Loucy (cell line): ENCODE measurements around the gene MOB3B.

Experiments
- H2AFZ ChIP-seq: fragments of 200-600 bp; sonication (generic); 2 replicates; pipeline ENCODE4 v1.6.0; 2016; ENCODE audit warnings: antibody characterized with exemption, mild to moderate bottlenecking, low read length, moderate library complexity
- H3F3A ChIP-seq: fragments of 200-600 bp; 2 replicates; pipeline ENCODE4 v1.6.0; 2016; ENCODE audit warnings: antibody characterized with exemption, low read depth, mild to moderate bottlenecking
- H3K27me3 ChIP-seq: fragments of 200-600 bp; sonication (generic); 2 replicates; pipeline ENCODE4 v1.6.1; 2014; ENCODE audit warnings: low read length, mild to moderate bottlenecking; ENCODE audit not compliant: insufficient read depth, poor library complexity, severe bottlenecking
- H3K36me3 ChIP-seq: fragments of 200-600 bp; sonication (generic); 2 replicates; pipeline ENCODE4 v1.6.1; 2016; ENCODE audit warnings: low read length; ENCODE audit not compliant: insufficient read depth
- H3K4me1 ChIP-seq: fragments of 200-600 bp; sonication (generic); 2 replicates; pipeline ENCODE4 v1.5.1; 2014; ENCODE audit warnings: low read length, mild to moderate bottlenecking; ENCODE audit not compliant: insufficient read depth, poor library complexity, severe bottlenecking
- H3K4me2 ChIP-seq: fragments of 200-600 bp; sonication (generic); 2 replicates; pipeline ENCODE4 v1.6.0; 2014; ENCODE audit warnings: antibody characterized with exemption, low read length, low read depth, mild to moderate bottlenecking; ENCODE audit not compliant: poor library complexity, severe bottlenecking
- H3K4me3 ChIP-seq: fragments of 200-600 bp; sonication (generic); 2 replicates; pipeline ENCODE4 v1.5.1; 2014; ENCODE audit warnings: low read length, mild to moderate bottlenecking, mixed read lengths; ENCODE audit not compliant: poor library complexity, severe bottlenecking
- H3K79me2 ChIP-seq: fragments of 200-600 bp; sonication (generic); 2 replicates; pipeline ENCODE4 v1.6.1; 2014; ENCODE audit warnings: low read length; ENCODE audit not compliant: insufficient read depth
- H3K9ac ChIP-seq: fragments of 200-600 bp; sonication (generic); 2 replicates; pipeline ENCODE4 v1.6.0; 2014; ENCODE audit warnings: mild to moderate bottlenecking, low read depth, low read length, moderate library complexity; ENCODE audit not compliant: poor library complexity, severe bottlenecking
- H3K9me2 ChIP-seq: fragments of 200-600 bp; sonication (generic); replicated peaks from 2 replicates; pipeline ENCODE4 v1.6.1; 2016; ENCODE audit warnings: low read depth, low read length, mixed read lengths
- H3K9me3 ChIP-seq: fragments of 200-600 bp; sonication (generic); 2 replicates; pipeline ENCODE4 v1.6.1; 2014; ENCODE audit warnings: mild to moderate bottlenecking, antibody characterized with exemption, low read length, low read depth; ENCODE audit not compliant: insufficient read depth
- H4K20me1 ChIP-seq: fragments of 200-600 bp; sonication (generic); 2 replicates; pipeline ENCODE4 v1.6.0; 2014; ENCODE audit warnings: antibody characterized with exemption, low read length, mild to moderate bottlenecking; ENCODE audit not compliant: insufficient read depth, poor library complexity, severe bottlenecking
- EZH2phosphoT487 ChIP-seq: fragments of 200-600 bp; IDR thresholded peaks from 2 replicates; pipeline ENCODE4 v1.6.1; 2018; ENCODE audit warnings: antibody characterized with exemption, mild to moderate bottlenecking, moderate library complexity, borderline replicate concordance
- TF ChIP-seq, protein P1 (sequence below): fragments of 200-600 bp; sonication (generic); conservative IDR thresholded peaks from 2 replicates; pipeline ENCODE4 v1.5.1; 2014; ENCODE audit warnings: mild to moderate bottlenecking, antibody characterized with exemption, low read length

Gene MOB3B

DNA sequence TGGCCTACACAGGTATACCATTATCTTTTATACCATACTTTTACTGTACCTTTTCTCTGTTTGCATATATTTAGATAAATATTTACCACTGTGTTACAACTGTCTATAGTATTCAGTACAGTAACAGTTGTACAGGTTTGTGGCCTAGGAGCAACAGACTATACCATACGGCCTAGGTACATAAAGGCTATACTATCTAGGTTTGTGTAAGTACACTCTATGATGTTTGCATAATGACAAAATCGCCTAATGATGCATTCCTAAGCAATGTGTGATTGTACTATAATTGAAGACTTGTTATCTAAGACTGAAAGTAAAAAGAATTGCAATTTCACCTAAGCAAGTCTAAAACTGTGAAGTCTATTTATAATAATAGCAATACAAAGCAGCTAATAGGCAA is 39.8 kb upstream of the MOB3B start:
- H3K4me1 ChIP-seq: peaks cover 18% of the 10 kb centered on the region
- H2AFZ ChIP-seq: no peak overlapping the region
- H3K79me2 ChIP-seq: peaks cover 4% of the 10 kb centered on the region
- no peaks in the 10 kb centered on the region for H3K9me3 ChIP-seq
- no peaks in the 10 kb centered on the region for H3F3A ChIP-seq
- TF ChIP-seq, protein P1, sequence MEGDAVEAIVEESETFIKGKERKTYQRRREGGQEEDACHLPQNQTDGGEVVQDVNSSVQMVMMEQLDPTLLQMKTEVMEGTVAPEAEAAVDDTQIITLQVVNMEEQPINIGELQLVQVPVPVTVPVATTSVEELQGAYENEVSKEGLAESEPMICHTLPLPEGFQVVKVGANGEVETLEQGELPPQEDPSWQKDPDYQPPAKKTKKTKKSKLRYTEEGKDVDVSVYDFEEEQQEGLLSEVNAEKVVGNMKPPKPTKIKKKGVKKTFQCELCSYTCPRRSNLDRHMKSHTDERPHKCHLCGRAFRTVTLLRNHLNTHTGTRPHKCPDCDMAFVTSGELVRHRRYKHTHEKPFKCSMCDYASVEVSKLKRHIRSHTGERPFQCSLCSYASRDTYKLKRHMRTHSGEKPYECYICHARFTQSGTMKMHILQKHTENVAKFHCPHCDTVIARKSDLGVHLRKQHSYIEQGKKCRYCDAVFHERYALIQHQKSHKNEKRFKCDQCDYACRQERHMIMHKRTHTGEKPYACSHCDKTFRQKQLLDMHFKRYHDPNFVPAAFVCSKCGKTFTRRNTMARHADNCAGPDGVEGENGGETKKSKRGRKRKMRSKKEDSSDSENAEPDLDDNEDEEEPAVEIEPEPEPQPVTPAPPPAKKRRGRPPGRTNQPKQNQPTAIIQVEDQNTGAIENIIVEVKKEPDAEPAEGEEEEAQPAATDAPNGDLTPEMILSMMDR: no peak
- no peak for TF ChIP-seq EZH2phosphoT487
- no peaks in the 10 kb centered on the region for H3K36me3 ChIP-seq
- no peak overlapping the region for H3K9ac ChIP-seq
- H3K4me3 ChIP-seq: no peak overlapping the region
- H3K4me2 ChIP-seq: no peak overlapping the region
- no peaks in the 10 kb centered on the region for H3K27me3 ChIP-seq
- no peaks in the 10 kb centered on the region for H4K20me1 ChIP-seq
- H3K9me2 ChIP-seq: no peaks in the 10 kb centered on the region

DNA sequence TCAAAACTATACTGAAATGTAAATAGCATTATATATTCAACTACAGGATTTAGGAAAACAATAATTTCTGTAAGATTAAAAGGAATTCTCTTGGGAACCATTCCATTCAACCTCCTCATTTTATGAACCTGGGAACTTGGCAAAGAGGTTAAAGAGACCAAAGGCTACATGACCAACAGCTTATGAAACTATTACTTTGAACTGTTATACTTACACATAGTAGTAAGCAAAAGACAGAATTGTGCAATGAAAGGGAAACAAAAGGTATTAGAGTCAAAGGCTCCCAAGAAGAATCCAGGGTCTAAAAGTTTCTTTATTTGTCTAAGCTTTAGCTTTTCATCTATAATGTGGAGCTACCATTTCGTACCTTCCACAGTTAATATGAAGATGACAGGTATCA is 36.5 kb upstream of the MOB3B start:
- Histone ChIP-seq H3K79me2 (no peaks in the 10 kb centered on the region), H3K36me3 (no peaks in the 10 kb centered on the region), H2AFZ (no peak overlapping the region)

DNA sequence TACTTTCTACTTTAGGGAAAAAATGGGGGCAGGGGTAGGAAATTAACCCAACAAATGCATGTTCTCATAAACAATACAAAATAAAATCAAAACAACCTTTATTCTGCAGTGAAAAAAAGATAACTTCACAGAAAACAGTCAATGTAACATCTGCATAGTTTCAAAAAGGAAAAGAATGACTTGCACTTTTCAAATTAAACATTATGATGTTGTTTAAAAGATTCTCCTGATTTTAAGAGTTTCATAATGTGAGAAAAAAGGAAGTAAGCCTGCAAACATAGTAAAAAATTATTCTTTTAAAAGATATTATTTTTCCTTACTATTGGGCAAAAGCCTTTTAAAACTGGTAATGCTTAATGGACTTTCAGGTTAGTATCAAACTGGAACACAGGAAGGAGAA is 36.1 kb upstream of the MOB3B start:
- Histone ChIP-seq H3K79me2 (no peaks in the 10 kb centered on the region), H3K9me3 (no peaks in the 10 kb centered on the region), H3K4me3 (no peak overlapping the region), H3K9ac (no peak overlapping the region), H3K36me3 (no peaks in the 10 kb centered on the region), H2AFZ (no peak overlapping the region), H3F3A (no peaks in the 10 kb centered on the region), H4K20me1 (no peaks in the 10 kb centered on the region), H3K9me2 (no peaks in the 10 kb centered on the region), H3K4me2 (peak overlapping the region; percentile 18), H3K27me3 (no peaks in the 10 kb centered on the region), H3K4me1 (peaks cover 4% of the 10 kb centered on the region)
- TF ChIP-seq, protein P1: no peak
- TF ChIP-seq EZH2phosphoT487: no peak

More for the DNA sequence above, 36.5 kb upstream of the MOB3B start:
- Histone ChIP-seq H3K4me2 (no peak overlapping the region), H3K9ac (no peak overlapping the region), H3F3A (no peaks in the 10 kb centered on the region), H4K20me1 (no peaks in the 10 kb centered on the region), H3K4me1 (peaks cover 4% of the 10 kb centered on the region), H3K4me3 (no peak overlapping the region), H3K9me3 (no peaks in the 10 kb centered on the region), H3K27me3 (no peaks in the 10 kb centered on the region), H3K9me2 (no peaks in the 10 kb centered on the region)
- TF ChIP-seq EZH2phosphoT487: no peak
- TF ChIP-seq, protein P1: no peak
